Amygdala (tissue), 56 donors: Measurements from ENCODE around the gene ANKRD17.

Experiments
- DNase-seq, 56 donors: peaks; one replicate each; lab custom pipeline; 2025; lab: John Stamatoyannopoulos, UW

ANKRD17 gene

GRCh38 chr4:73139245-73139644 lies 119.4 kb downstream of the ANKRD17 start:
- DNase-seq, result no peak

GRCh38 chr4:73137121-73137520 lies 121.5 kb downstream of the ANKRD17 start:
- DNase-seq, result no peak

- no peak for DNase-seq
Measured at GRCh38 chr4:73133784-73134183, 124.8 kb downstream of the ANKRD17 start.

- DNase-seq, result no peak
Measured at GRCh38 chr4:73131281-73131680, 127.3 kb downstream of the ANKRD17 start.

GRCh38 chr4:73129319-73129718 lies 129.3 kb downstream of the ANKRD17 start:
- no peak for DNase-seq

GRCh38 chr4:73127839-73128453 lies 130.7 kb downstream of the ANKRD17 start:
- DNase-seq, result peak in 13 of 56 donors; percentile 1 to 40 (median 14)

- DNase-seq, result no peak
Measured at GRCh38 chr4:73109493-73109892, 149.1 kb downstream of the ANKRD17 start.

GRCh38 chr4:73104695-73105094 lies 153.9 kb downstream of the ANKRD17 start:
- DNase-seq, result no peak

- no peak for DNase-seq
Measured at GRCh38 chr4:73103799-73104503, 154.6 kb downstream of the ANKRD17 start.

- no peak for DNase-seq
Measured at GRCh38 chr4:73099143-73099542, 159.5 kb downstream of the ANKRD17 start.

GRCh38 chr4:73098713-73099112 lies 159.9 kb downstream of the ANKRD17 start:
- no peak for DNase-seq

- DNase-seq, result no peak
Measured at GRCh38 chr4:73098016-73098415, 160.6 kb downstream of the ANKRD17 start.

- DNase-seq, result no peak
Measured at GRCh38 chr4:73092868-73093267, 165.7 kb downstream of the ANKRD17 start.

GRCh38 chr4:73090738-73091137 lies 167.9 kb downstream of the ANKRD17 start:
- no peak for DNase-seq

- DNase-seq, result no peak
Measured at GRCh38 chr4:73087871-73088270, 170.7 kb downstream of the ANKRD17 start.

- no peak for DNase-seq
Measured at GRCh38 chr4:73086095-73086868, 172.3 kb downstream of the ANKRD17 start.

GRCh38 chr4:73080789-73081188 lies 177.8 kb downstream of the ANKRD17 start:
- DNase-seq, result peak in 14 of 56 donors; percentile 4 to 46 (median 12)

- DNase-seq, result no peak
Measured at GRCh38 chr4:73075832-73076231, 182.8 kb downstream of the ANKRD17 start.

- no peak for DNase-seq
Measured at GRCh38 chr4:73070074-73070390, 188.6 kb downstream of the ANKRD17 start.

GRCh38 chr4:73069338-73070073 lies 189.1 kb downstream of the ANKRD17 start, which contains the start of gene COX18:
COX18 (minus strand) TSS chr4:73069716; CDS start chr4:73069649, 67 bp downstream.
- DNase-seq, result peak; percentile 85 to 99 (median 95)
